SK-N-SH (cell line): ENCODE data around the gene HS6ST1. TPM values are rescaled to one million over a fixed set of nuclear protein-coding genes. Genes with fewer than 3 reads are reported as not detected.
"Not testable (repeated sequence)": the region's sequence is repeated elsewhere in the genome, so short reads cannot be mapped to it uniquely, and the experiment has no call there.

Experiments used
- CTCF ChIA-PET: fragments of 300-600, 350-600 bp; formaldehyde crosslinking; extraction: SDS; loops from one replicate; lab custom pipeline; 2021; lab: Yijun Ruan, JAX
- POLR2A ChIA-PET: fragments of 350-600 bp; sonication (Branson Sonifier 250); formaldehyde crosslinking; extraction: SDS; loops from one replicate; lab custom pipeline; 2020; ENCODE audit warnings: antibody characterized with exemption, inconsistent platforms; lab: Yijun Ruan, JAX
- DNase-seq: peaks from one replicate; pipeline ENCODE4 v3.0.0; 2012
- H2AFZ ChIP-seq: fragments of 200-600 bp; sonication (generic); 2 replicates; pipeline ENCODE4 v1.8.1; 2016; ENCODE audit warnings: antibody characterized with exemption, mild to moderate bottlenecking, low read depth
- H3F3A ChIP-seq: fragments of 200-600 bp; sonication (generic); replicated peaks from 2 replicates; pipeline ENCODE3; 2016; ENCODE audit warnings: antibody characterized with exemption, mild to moderate bottlenecking; ENCODE audit not compliant: insufficient read depth
- H3K27ac ChIP-seq, 2 experiments: fragments of 200-500 bp in 1 of 2; fragments of 200-600 bp in 1 of 2; sonication (Bioruptor generic) in 1 of 2; sonication (generic), shearing (Covaris generic) in 1 of 2; 2 replicates each; pipeline versions ENCODE4 v1.5.1 to v1.6.1; 2014 to 2016; ENCODE audit warnings: low read depth in 2 of 2, inconsistent platforms in 1 of 2, low read length in 1 of 2, mild to moderate bottlenecking in 1 of 2, mixed read lengths in 1 of 2
- H3K27me3 ChIP-seq: fragments of 200-600 bp; sonication (generic), shearing (Covaris generic); 2 replicates; pipeline ENCODE4 v1.6.1; 2016; ENCODE audit warnings: mixed run types; ENCODE audit not compliant: insufficient read depth
- H3K36me3 ChIP-seq, 2 experiments: fragments of 200-500 bp in 1 of 2; fragments of 200-600 bp in 1 of 2; sonication (Bioruptor generic) in 1 of 2; sonication (generic) in 1 of 2; replicated peaks in 1 of 2; 2 replicates each; pipeline versions ENCODE3 to v1.5.1; 2014 to 2016; ENCODE audit warnings: low read length in 1 of 2, mild to moderate bottlenecking in 1 of 2; ENCODE audit not compliant: insufficient read depth in 2 of 2, control insufficient read depth in 1 of 2
- H3K4me1 ChIP-seq, 2 experiments: fragments of 200-500 bp in 1 of 2; fragments of 200-600 bp in 1 of 2; sonication (Bioruptor generic) in 1 of 2; sonication (generic), shearing (Covaris generic) in 1 of 2; 2 replicates each; pipeline versions ENCODE4 v1.5.1 to v1.6.1; 2014 to 2016; ENCODE audit warnings: low read depth in 1 of 2, low read length in 1 of 2, mixed run types in 1 of 2; ENCODE audit not compliant: insufficient read depth in 2 of 2, control insufficient read depth in 1 of 2
- H3K4me2 ChIP-seq: fragments of 200-600 bp; sonication (generic), shearing (Covaris generic); 2 replicates; pipeline ENCODE4 v1.6.1; 2017; ENCODE audit warnings: mixed run types
- H3K4me3 ChIP-seq, 2 experiments: fragments of 200-500 bp in 1 of 2; fragments of 200-600 bp in 1 of 2; sonication (Bioruptor generic) in 1 of 2; sonication (generic), shearing (Covaris generic) in 1 of 2; 2 replicates each; pipeline versions ENCODE4 v1.5.1 to v1.8.1; 2014 to 2016; ENCODE audit warnings: low read depth in 2 of 2, inconsistent platforms in 1 of 2, low read length in 1 of 2, mild to moderate bottlenecking in 1 of 2, mixed read lengths in 1 of 2, moderate library complexity in 1 of 2
- H3K79me2 ChIP-seq: fragments of 200-600 bp; sonication (generic); 2 replicates; pipeline ENCODE4 v1.8.1; 2017; ENCODE audit warnings: mild to moderate bottlenecking; ENCODE audit not compliant: insufficient read depth
- H3K9ac ChIP-seq: fragments of 200-600 bp; sonication (generic); 2 replicates; pipeline ENCODE4 v1.6.1; 2017; ENCODE audit warnings: mixed run types
- H3K9me2 ChIP-seq: fragments of 200-600 bp; sonication (generic); 2 replicates; pipeline ENCODE4 v1.6.1; 2017; ENCODE audit warnings: mixed run types
- H3K9me3 ChIP-seq: fragments of 200-600 bp; sonication (generic); 2 replicates; pipeline ENCODE4 v1.6.1; 2017; ENCODE audit warnings: mixed run types, mild to moderate bottlenecking, moderate library complexity
- H4K20me1 ChIP-seq: fragments of 200-600 bp; sonication (generic); 2 replicates; pipeline ENCODE4 v1.6.1; 2017; ENCODE audit warnings: mild to moderate bottlenecking, mixed run types; ENCODE audit not compliant: insufficient read depth
- CHD2 ChIP-seq: fragments of 150-350 bp; IDR thresholded peaks from 2 replicates; pipeline ENCODE4 v1.6.1; 2018; ENCODE audit warnings: low read length; ENCODE audit not compliant: partially characterized antibody
- EP300 ChIP-seq, 2 experiments: IDR thresholded peaks; 2 replicates each; pipeline versions ENCODE4 v1.4.0 to v1.6.1; 2012; ENCODE audit warnings: borderline replicate concordance in 1 of 2, low read depth in 1 of 2, low read length in 1 of 2
- EZH2phosphoT487 ChIP-seq: fragments of 200-600 bp; sonication (generic); IDR thresholded peaks from 2 replicates; pipeline ENCODE4 v1.6.1; 2017; ENCODE audit warnings: low read depth, mixed run types, mild to moderate bottlenecking, antibody characterized with exemption, moderate library complexity, borderline replicate concordance
- GABPA ChIP-seq: IDR thresholded peaks from 2 replicates; pipeline ENCODE4 v1.4.0; 2012; ENCODE audit warnings: low read depth, mild to moderate bottlenecking
- MEF2A ChIP-seq: IDR thresholded peaks from 2 replicates; pipeline ENCODE4 v1.4.0; 2012; ENCODE audit warnings: low read depth, borderline replicate concordance
- POLR2AphosphoS5 ChIP-seq: IDR thresholded peaks from 2 replicates; pipeline ENCODE4 v1.6.1; 2012; ENCODE audit warnings: low read depth, low read length
- RAD21 ChIP-seq: IDR thresholded peaks from 2 replicates; pipeline ENCODE4 v1.6.1; 2012; ENCODE audit warnings: mild to moderate bottlenecking, low read length
- RXRA ChIP-seq: IDR thresholded peaks from 2 replicates; pipeline ENCODE4 v1.4.0; 2012; ENCODE audit warnings: low read depth, mild to moderate bottlenecking, borderline replicate concordance
- SIN3A ChIP-seq: IDR thresholded peaks from 2 replicates; pipeline ENCODE4 v1.6.1; 2012; ENCODE audit warnings: low read depth, mild to moderate bottlenecking, low read length, moderate library complexity, borderline replicate concordance
- TAF1 ChIP-seq: IDR thresholded peaks from 2 replicates; pipeline ENCODE4 v1.6.1; 2012; ENCODE audit warnings: low read depth, mild to moderate bottlenecking, low read length, moderate library complexity, borderline replicate concordance
- TEAD4 ChIP-seq: IDR thresholded peaks from 2 replicates; pipeline ENCODE4 v1.4.0; 2012; ENCODE audit warnings: mild to moderate bottlenecking, borderline replicate concordance; ENCODE audit not compliant: insufficient read depth
- YY1 ChIP-seq: IDR thresholded peaks from 2 replicates; pipeline ENCODE4 v1.4.0; 2012; ENCODE audit warnings: low read depth, mild to moderate bottlenecking
- whole genome bisulfite sequencing: methylation state at CpG from one replicate; pipeline ENCODE4 v1.1.6; 2017; ENCODE audit warnings: low lambda C conversion rate; 5-methylcytosine and 5-hydroxymethylcytosine counted together
- polyA plus RNA-seq, 3 experiments: library from polyadenylated mRNA; depleted of rRNA; stranded (reverse); fragments of >200 nt; gene quantifications; 2 replicates each; pipeline ENCODE4 v1.2.3, GENCODE V29; 2012
- TF ChIP-seq, protein P1 (sequence below): fragments of 150-350 bp; IDR thresholded peaks from 2 replicates; pipeline ENCODE4 v1.6.1; 2016; ENCODE audit warnings: mild to moderate bottlenecking, low read depth, low read length
- TF ChIP-seq, protein P2 (sequence below): fragments of 200-600 bp; sonication (generic); IDR thresholded peaks from 2 replicates; pipeline ENCODE4 v1.6.1; 2017; ENCODE audit warnings: antibody characterized with exemption, mild to moderate bottlenecking, moderate library complexity
- TF ChIP-seq, protein P3 (sequence below): IDR thresholded peaks from 2 replicates; pipeline ENCODE4 v1.4.0; 2012; ENCODE audit warnings: low read depth, borderline replicate concordance

HS6ST1 gene
- polyA plus RNA-seq, 1 of the 3 experiments (the other 2 are of a cell fraction): 5.9 TPM

DNA sequence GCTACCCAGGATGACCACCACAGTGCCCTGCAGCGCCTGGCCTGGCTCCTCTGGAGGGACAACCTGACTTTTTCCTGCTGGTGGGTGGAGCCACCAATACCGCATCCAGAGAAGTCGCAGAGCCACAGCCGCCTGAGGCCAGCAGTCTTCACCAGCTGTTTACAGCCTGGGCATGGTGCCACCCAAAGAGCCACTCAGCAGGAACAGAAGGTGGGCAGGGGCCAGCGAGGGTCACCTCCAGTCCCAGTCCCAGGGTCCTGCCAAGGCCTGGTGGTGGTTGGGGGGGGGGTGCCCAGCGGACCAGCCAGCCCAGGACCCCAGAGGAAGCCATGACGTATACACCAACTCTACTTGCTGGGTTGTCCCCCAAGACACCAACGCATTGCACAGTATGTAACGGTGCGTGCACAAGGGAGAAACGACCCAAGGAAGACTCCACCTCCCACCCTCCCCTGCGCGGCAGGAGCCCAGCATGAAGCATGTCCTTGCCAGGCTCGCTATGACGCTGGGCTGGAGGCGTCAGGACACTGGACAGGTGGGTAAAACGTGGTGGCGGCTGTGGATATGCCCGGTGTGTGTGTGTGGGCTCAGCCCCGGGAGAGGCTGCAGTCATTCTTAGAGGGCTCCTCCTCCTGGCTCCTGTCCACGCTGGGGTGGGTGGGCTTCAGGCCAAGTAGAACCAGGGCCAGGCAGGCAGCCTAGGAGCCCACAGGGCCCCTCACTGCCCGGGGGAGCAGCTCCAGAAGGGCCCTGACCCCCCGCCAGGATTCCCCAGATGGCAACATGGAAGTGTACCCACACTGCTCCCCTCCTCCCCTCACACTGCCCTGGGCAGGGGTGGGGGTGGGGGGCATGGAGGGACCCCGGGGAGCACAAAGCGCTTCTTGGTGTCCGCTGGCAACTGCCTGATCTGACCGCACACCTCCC is 49.3 kb downstream of the HS6ST1 start:
- Histone ChIP-seq H3K9me3 (no peaks in the 10 kb centered on the region), H3K4me3 (no peak overlapping the region), H3K9me2 (no peaks in the 10 kb centered on the region), H3K4me1 (peaks cover 0 to 26% of the 10 kb centered on the region in 2 experiments; a peak in 1 of 4 replicates), H3K27me3 (no peaks in the 10 kb centered on the region), H3K79me2 (no peaks in the 10 kb centered on the region), H3K27ac (no peak overlapping the region; a peak in 1 of 4 replicates), H3K4me2 (no peak overlapping the region), H4K20me1 (no peaks in the 10 kb centered on the region), H3K9ac (no peak overlapping the region), H3K36me3 (peaks cover 0 to under 1% of the 10 kb centered on the region in 2 experiments), H3F3A (no peaks in the 10 kb centered on the region), H2AFZ (no peak overlapping the region)
- no peak for TF ChIP-seq POLR2AphosphoS5
- no peak for TF ChIP-seq EP300 (IDR thresholded peaks at IDR 0.05; ENCODE audit: borderline replicate concordance in 1 of 2, low read depth in 1 of 2, low read length in 1 of 2)
- TF ChIP-seq TAF1: no peak
- TF ChIP-seq TEAD4: no peak
- TF ChIP-seq MEF2A: no peak
- TF ChIP-seq, protein P1, sequence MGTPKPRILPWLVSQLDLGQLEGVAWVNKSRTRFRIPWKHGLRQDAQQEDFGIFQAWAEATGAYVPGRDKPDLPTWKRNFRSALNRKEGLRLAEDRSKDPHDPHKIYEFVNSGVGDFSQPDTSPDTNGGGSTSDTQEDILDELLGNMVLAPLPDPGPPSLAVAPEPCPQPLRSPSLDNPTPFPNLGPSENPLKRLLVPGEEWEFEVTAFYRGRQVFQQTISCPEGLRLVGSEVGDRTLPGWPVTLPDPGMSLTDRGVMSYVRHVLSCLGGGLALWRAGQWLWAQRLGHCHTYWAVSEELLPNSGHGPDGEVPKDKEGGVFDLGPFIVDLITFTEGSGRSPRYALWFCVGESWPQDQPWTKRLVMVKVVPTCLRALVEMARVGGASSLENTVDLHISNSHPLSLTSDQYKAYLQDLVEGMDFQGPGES: no peak
- no peak for TF ChIP-seq RAD21
- TF ChIP-seq RXRA: no peak
- TF ChIP-seq EZH2phosphoT487: no peak
- TF ChIP-seq, protein P2, sequence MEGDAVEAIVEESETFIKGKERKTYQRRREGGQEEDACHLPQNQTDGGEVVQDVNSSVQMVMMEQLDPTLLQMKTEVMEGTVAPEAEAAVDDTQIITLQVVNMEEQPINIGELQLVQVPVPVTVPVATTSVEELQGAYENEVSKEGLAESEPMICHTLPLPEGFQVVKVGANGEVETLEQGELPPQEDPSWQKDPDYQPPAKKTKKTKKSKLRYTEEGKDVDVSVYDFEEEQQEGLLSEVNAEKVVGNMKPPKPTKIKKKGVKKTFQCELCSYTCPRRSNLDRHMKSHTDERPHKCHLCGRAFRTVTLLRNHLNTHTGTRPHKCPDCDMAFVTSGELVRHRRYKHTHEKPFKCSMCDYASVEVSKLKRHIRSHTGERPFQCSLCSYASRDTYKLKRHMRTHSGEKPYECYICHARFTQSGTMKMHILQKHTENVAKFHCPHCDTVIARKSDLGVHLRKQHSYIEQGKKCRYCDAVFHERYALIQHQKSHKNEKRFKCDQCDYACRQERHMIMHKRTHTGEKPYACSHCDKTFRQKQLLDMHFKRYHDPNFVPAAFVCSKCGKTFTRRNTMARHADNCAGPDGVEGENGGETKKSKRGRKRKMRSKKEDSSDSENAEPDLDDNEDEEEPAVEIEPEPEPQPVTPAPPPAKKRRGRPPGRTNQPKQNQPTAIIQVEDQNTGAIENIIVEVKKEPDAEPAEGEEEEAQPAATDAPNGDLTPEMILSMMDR: no peak
- TF ChIP-seq YY1: no peak
- TF ChIP-seq SIN3A: no peak
- TF ChIP-seq, protein P3, sequence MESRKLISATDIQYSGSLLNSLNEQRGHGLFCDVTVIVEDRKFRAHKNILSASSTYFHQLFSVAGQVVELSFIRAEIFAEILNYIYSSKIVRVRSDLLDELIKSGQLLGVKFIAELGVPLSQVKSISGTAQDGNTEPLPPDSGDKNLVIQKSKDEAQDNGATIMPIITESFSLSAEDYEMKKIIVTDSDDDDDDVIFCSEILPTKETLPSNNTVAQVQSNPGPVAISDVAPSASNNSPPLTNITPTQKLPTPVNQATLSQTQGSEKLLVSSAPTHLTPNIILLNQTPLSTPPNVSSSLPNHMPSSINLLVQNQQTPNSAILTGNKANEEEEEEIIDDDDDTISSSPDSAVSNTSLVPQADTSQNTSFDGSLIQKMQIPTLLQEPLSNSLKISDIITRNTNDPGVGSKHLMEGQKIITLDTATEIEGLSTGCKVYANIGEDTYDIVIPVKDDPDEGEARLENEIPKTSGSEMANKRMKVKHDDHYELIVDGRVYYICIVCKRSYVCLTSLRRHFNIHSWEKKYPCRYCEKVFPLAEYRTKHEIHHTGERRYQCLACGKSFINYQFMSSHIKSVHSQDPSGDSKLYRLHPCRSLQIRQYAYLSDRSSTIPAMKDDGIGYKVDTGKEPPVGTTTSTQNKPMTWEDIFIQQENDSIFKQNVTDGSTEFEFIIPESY: no peak
- TF ChIP-seq GABPA: no peak
- TF ChIP-seq CHD2: no peak
- ChIA-PET POLR2A (no interaction called here), CTCF (no interaction called here)
- DNase-seq: peak; percentile 34
- 93% methylated on average over 10 of the region's 27 CpGs for WGBS

DNA sequence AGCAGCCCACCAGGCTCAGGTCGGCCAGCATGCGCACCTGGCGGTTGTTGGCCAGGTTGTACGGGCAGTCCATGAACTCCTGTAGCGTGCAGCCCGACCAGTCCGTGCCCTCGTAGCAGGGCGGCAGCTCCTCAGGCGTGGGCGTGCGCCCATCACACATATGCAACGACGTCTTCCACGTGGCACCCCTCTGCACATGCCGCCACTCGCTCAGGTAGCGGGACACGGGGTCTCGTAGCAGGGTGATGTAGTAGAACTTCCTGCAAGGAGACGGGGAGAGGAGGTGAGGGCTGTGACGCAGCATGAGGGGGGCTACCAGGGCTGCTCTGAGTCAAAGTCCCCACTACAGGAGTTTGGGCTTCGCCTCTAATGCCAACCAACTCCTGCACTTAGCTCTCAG is 50.1 kb downstream of the HS6ST1 start:
- H3K9ac ChIP-seq, H2AFZ ChIP-seq, CTCF ChIA-PET, H3K79me2 ChIP-seq, H3K27ac ChIP-seq, H3K9me2 ChIP-seq, H3K4me3 ChIP-seq, H4K20me1 ChIP-seq, DNase-seq, H3K9me3 ChIP-seq, H3K36me3 ChIP-seq, POLR2A ChIA-PET, H3K4me2 ChIP-seq, H3F3A ChIP-seq, H3K27me3 ChIP-seq: not testable (repeated sequence)
- 94% methylated on average over 16 of the region's 23 CpGs for WGBS
- H3K4me1 ChIP-seq: peaks cover 0 to 26% of the 10 kb centered on the region in 2 experiments; a peak in 1 of 4 replicates

DNA sequence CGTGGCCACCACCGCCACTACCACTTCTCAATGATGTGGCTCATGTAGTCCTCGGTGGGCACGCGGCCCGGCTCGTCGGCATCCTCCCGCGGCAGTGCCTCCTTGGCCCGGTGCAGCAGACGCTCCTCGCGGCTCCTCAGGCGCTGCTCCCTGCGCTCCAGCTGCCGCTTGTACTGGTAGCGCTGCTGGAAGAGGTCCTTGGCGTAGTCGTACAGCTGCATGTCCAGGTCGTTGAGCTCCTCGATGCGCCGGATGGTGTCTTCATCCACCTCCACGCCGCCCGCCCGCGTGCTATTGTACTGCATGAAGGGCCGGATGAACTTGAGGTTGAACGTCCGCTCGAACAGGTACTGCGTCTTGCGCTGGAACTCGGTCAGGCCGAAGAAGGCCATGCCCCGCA is 50.5 kb downstream of the HS6ST1 start:
- 93% methylated on average over 21 of the region's 38 CpGs for WGBS
- H3K4me3 ChIP-seq, H3K4me2 ChIP-seq, H2AFZ ChIP-seq, H3K27ac ChIP-seq, H3K9ac ChIP-seq, H3K9me2 ChIP-seq, H3K27me3 ChIP-seq, H3K79me2 ChIP-seq, POLR2A ChIA-PET, H4K20me1 ChIP-seq, DNase-seq, CTCF ChIA-PET, H3K9me3 ChIP-seq, H3F3A ChIP-seq, H3K36me3 ChIP-seq: not testable (repeated sequence)
- peaks cover 0 to 22% of the 10 kb centered on the region in 2 experiments; a peak in 1 of 4 replicates for H3K4me1 ChIP-seq
